Activated B cell treated with CpG ODN at 0.5 μM for 24 hours (primary cell): ENCODE results near the gene ANKRD39. TPM values are rescaled to one million over a fixed set of nuclear protein-coding genes. Genes with fewer than 3 reads are reported as not detected.
"Not testable (repeated sequence)": the region's sequence is repeated elsewhere in the genome, so short reads cannot be mapped to it uniquely, and the experiment has no call there.

Source experiments
- ATAC-seq: fragments of 200-7000 bp; cut with Tn5 transposase; one replicate; pipeline ENCODE4 v1.10.0; 2021; ENCODE audit warnings: low read depth, mild to moderate bottlenecking, moderate library complexity
- CTCF ChIA-PET: fragments of 350-600 bp; sonication (Branson Sonifier 250); formaldehyde crosslinking; loops from one replicate; lab custom pipeline; 2021; ENCODE audit warnings: antibody characterized with exemption; lab: Charles Lee
- POLR2A ChIA-PET: fragments of 350-600 bp; sonication (Branson Sonifier 250); formaldehyde crosslinking; loops from one replicate; lab custom pipeline; 2021; ENCODE audit warnings: antibody characterized with exemption; lab: Charles Lee
- DNase-seq: peaks from one replicate; pipeline ENCODE4 v3.0.0; 2022
- H3K27ac Mint-ChIP-seq: one replicate; pipeline ENCODE4 v1.8.0; 2020; ENCODE audit warnings: mixed read lengths
- H3K27me3 Mint-ChIP-seq: one replicate; pipeline ENCODE4 v1.8.0; 2021; ENCODE audit warnings: mixed read lengths
- H3K36me3 Mint-ChIP-seq: one replicate; pipeline ENCODE4 v1.8.0; 2021; ENCODE audit warnings: low read depth, mixed read lengths
- H3K4me1 Mint-ChIP-seq: one replicate; pipeline ENCODE4 v1.8.0; 2021; ENCODE audit warnings: mixed read lengths
- H3K4me3 Mint-ChIP-seq: one replicate; pipeline ENCODE4 v1.8.0; 2020; ENCODE audit warnings: mild to moderate bottlenecking, mixed read lengths
- H3K9me3 Mint-ChIP-seq: one replicate; pipeline ENCODE4 v1.8.0; 2020; ENCODE audit warnings: mixed read lengths
- intact Hi-C: fragments of 100-400 bp; cut with micrococcal nuclease; formaldehyde crosslinking; loops from one replicate; pipeline ENCODE4 v1.15.1; 2024
- total RNA-seq: library from RNA; stranded (reverse); gene quantifications from 2 replicates; pipeline ENCODE4 v1.2.3, GENCODE V29; 2022
- TF ChIP-seq, protein P1 (sequence below): fragments of 200-600 bp; IDR thresholded peaks from one replicate; pipeline ENCODE4 v1.8.0; 2022; ENCODE audit warnings: antibody characterized with exemption, mild to moderate bottlenecking

Gene ANKRD39
- total RNA-seq, 1 donor from 2014 or later: 12.7 TPM

DNA sequence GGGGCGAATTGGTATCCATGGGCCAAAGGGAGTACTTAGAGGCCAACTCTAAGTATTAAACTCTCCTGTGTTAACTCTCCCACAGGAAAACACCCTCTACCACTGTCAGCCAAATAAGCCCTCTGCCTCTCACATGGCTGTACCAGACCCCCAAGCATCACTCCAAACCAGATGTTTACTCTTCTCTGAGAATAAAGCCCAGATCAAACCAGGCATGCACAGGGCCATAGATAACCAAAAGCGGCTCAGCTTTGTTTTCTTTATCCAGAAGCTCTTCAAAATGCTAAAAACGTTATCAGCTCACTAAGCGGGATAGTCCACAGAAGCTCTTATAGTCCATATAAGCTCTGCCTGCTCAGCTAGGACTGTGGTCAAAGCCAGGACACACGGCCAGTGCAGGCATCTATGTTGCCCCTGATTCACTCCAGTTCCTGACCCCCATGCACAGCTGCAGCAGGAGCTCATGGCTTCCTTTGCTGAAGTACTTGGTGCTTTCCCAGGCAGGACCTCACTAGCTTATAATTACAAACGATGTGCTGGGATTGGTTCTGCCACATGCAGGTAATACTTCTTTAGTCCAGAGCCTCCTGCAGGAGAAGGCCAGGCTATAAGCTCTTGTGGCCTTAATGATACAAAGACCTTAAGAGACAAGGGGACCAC, 33.0 kb upstream of the ANKRD39 start:
- ChIA-PET CTCF (no interaction called here), POLR2A (no interaction called here)
- Mint-ChIP-seq H3K4me1 (peaks cover 18% of the 10 kb centered on the region), H3K27ac (no peak overlapping the region), H3K9me3 (no peaks in the 10 kb centered on the region), H3K4me3 (no peak overlapping the region), H3K36me3 (no peaks in the 10 kb centered on the region), H3K27me3 (no peaks in the 10 kb centered on the region)
- TF ChIP-seq, protein P1, sequence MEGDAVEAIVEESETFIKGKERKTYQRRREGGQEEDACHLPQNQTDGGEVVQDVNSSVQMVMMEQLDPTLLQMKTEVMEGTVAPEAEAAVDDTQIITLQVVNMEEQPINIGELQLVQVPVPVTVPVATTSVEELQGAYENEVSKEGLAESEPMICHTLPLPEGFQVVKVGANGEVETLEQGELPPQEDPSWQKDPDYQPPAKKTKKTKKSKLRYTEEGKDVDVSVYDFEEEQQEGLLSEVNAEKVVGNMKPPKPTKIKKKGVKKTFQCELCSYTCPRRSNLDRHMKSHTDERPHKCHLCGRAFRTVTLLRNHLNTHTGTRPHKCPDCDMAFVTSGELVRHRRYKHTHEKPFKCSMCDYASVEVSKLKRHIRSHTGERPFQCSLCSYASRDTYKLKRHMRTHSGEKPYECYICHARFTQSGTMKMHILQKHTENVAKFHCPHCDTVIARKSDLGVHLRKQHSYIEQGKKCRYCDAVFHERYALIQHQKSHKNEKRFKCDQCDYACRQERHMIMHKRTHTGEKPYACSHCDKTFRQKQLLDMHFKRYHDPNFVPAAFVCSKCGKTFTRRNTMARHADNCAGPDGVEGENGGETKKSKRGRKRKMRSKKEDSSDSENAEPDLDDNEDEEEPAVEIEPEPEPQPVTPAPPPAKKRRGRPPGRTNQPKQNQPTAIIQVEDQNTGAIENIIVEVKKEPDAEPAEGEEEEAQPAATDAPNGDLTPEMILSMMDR: no peak
- ATAC-seq (no peak), DNase-seq (no peak)
- intact Hi-C loops: no loop called here

DNA sequence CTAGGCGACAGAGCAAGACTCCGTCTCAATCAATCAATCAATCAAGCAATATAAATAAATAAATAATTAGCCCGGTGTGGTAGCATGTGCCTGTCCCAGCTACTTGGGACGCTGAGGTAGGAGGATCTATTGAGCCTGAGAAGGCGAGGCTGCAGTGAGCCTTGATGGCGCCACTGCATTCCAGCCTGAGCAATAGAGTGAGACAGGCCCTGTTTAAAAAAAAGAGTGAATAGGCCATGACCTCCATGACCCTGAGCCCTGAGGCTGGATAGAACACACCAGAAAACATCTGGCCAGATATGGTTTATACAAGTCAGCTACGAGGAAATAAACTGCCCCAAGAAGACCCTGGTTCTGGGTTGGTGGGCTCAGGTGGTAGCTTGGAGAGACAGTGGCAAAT, 32.4 kb upstream of the ANKRD39 start:
- Mint-ChIP-seq H3K36me3 (no peaks in the 10 kb centered on the region), H3K9me3 (no peaks in the 10 kb centered on the region), H3K4me1 (peaks cover 18% of the 10 kb centered on the region), H3K4me3 (no peak overlapping the region), H3K27me3 (no peaks in the 10 kb centered on the region), H3K27ac (no peak overlapping the region)
- DNase-seq (no peak), ATAC-seq (no peak)
- POLR2A ChIA-PET: no interaction called here
- CTCF ChIA-PET: no interaction called here
- TF ChIP-seq, protein P1: no peak
- intact Hi-C loops: no loop called here

DNA sequence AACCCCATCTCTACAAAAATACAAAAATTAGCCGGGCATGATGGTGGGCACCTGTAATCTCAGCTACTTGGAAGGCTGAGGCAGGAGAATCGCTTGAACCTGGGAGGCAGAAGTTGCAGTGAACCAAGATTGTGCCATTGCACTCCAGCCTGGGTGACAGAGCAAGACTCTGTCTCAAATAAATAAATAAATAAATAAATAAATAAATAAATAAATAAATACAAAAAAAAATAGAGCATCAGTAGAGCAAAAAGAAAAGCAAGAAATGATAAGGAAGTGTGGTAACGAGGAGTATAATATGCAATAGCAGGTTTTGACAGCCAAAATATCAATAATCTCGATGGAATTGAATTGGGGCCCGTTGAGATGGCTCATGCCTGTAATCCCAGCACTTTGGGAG, 31.7 kb upstream of the ANKRD39 start:
- H3K27ac Mint-ChIP-seq, ATAC-seq, H3K9me3 Mint-ChIP-seq, CTCF ChIA-PET, DNase-seq, H3K36me3 Mint-ChIP-seq, intact Hi-C loops, H3K27me3 Mint-ChIP-seq, H3K4me3 Mint-ChIP-seq: not testable (repeated sequence)
- peaks cover 18% of the 10 kb centered on the region for H3K4me1 Mint-ChIP-seq
- POLR2A ChIA-PET: interaction anchor here (0.7 kb wide), 1 partner anchor 23 kb away, joined by 5 read pairs; no protein-coding TSS in a partner anchor

DNA sequence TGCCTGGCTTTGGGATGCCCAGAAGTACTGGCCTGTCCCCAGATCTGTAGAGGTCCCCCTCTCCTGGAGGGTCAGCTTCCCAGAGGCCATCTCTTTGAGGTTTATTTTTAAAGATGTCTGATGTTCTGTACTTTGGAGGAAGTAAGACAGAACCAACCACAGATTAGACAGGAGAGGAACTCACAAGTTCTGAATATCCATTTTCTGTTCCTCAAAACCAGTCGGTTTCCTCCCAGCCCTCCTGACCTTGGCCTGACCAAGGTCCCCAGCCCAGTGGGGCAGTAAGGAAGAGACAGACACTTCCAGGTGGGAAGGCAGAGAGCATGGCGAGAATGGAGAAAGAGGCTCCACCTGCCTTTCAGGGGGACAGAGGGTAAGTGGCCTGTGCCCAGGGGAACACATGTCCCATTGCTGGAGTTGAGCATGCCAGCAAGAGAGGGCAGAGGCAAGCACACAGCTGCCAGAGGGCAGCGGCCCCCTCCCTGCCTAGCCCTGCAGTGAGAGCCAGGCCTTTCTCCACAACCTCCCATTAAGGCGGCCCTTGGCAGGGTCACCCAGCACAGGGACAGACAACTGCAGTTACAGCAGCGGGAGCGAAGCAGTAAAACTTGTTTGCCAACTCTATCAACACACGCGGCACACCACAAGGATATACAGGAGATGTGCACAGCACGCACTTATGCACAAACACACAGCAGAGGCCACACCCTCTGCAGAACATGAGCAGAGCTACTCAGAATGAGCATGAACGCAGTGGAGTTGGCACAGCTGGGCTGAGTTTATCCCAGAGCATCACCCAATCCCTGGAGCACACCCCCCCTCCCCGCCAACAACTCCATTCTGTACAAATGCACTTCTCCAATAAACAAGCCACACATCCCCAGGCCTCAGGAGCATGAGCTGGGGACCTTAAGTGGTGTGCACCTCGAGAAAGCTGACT, 30.5 kb upstream of the ANKRD39 start:
- no peak for DNase-seq
- Mint-ChIP-seq H3K27me3 (no peaks in the 10 kb centered on the region), H3K36me3 (no peaks in the 10 kb centered on the region), H3K9me3 (no peaks in the 10 kb centered on the region), H3K4me1 (peaks cover 18% of the 10 kb centered on the region), H3K4me3 (no peak overlapping the region), H3K27ac (no peak overlapping the region)
- intact Hi-C loops: no loop called here
- ATAC-seq: peak; percentile 54
- POLR2A ChIA-PET: no interaction called here
- CTCF ChIA-PET: no interaction called here
- TF ChIP-seq, protein P1: no peak

DNA sequence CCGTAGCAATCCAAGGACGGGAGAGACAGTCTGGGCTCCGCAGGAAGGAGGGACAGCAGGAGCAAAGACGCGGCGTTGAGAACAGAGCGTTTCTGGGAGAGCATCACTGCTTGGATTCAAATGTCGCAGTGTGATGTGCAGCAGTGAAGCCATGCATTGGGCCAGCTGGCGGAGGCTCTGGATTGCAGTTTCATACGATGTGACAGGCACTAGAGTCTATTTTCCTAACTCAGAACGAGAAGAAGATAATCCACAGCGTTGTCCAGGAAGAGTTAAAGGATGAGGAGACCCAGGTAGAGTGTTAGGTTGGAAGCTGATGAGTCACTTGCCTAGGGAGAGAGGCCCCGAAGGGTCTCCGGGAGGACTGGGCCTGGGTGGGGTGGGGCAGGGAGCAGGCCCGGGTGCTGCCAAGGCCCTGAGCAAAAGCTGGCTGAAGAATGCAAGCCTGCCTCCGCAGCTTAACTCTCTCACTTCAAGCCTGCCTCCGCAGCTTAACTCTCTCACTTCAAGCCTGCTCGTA, 29.7 kb upstream of the ANKRD39 start:
- H3K27me3 Mint-ChIP-seq: peaks cover under 1% of the 10 kb centered on the region
- ATAC-seq (no peak), DNase-seq (no peak)
- no peak overlapping the region for H3K27ac Mint-ChIP-seq
- no peak overlapping the region for H3K4me3 Mint-ChIP-seq
- peaks cover 18% of the 10 kb centered on the region for H3K4me1 Mint-ChIP-seq
- no peaks in the 10 kb centered on the region for H3K9me3 Mint-ChIP-seq
- TF ChIP-seq, protein P1: no peak
- H3K36me3 Mint-ChIP-seq: no peaks in the 10 kb centered on the region
- intact Hi-C loops: no loop called here
- ChIA-PET POLR2A (no interaction called here), CTCF (no interaction called here)
